HG03095 (cell line): ENCODE measurements around the gene AMMECR1.
"Not testable (repeated sequence)": the region's sequence is repeated elsewhere in the genome, so short reads cannot be mapped to it uniquely, and the experiment has no call there.

Source experiments
- ATAC-seq: cut with Tn5 transposase; IDR thresholded peaks from one replicate; pipeline ENCODE4 v1.9.1; 2021; ENCODE audit warnings: moderate library complexity; ENCODE audit not compliant: unreplicated experiment

Gene AMMECR1

DNA sequence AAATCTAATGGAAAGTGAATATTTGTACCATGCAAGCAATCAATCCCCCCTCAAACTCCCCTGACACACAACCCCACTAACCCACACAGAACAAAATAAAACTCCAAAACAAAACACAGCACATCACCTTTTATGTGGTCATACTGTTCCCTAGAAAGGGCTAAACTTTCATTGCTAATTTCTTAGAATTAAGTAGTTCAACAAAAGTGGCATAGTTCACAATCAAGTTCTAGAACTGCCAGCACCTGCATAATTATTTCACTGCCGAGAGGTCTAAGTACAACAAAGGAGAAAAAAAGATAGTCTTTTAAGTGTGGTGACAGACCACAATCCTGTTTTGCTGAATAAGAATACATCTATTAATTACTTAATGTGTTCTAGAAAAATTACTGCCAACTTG is 58.8 kb downstream of the AMMECR1 start:
- ATAC-seq, result no peak

GRCh38 chrX:110258552-110258951 is 59.3 kb downstream of the AMMECR1 start:
- ATAC-seq, result no peak

DNA sequence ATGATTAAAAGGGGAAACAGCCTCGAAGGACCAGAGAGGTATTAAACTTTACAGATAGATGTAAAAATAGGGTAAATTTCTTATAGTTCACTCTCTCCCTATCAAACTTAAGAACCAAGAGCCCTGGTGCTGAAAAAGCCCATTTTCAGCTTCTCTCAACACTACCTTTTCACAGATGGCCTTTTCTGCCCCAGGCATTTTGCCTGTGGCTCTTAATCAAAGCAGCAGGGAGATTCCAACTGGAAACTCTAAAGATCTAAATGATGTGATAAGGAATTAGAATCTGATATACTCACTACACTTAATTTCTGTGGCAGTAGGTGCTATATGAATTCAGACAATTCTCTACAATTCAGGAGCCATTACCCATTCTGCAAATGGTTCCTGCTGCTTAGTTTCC is 60.0 kb downstream of the AMMECR1 start:
- ATAC-seq, result no peak

DNA sequence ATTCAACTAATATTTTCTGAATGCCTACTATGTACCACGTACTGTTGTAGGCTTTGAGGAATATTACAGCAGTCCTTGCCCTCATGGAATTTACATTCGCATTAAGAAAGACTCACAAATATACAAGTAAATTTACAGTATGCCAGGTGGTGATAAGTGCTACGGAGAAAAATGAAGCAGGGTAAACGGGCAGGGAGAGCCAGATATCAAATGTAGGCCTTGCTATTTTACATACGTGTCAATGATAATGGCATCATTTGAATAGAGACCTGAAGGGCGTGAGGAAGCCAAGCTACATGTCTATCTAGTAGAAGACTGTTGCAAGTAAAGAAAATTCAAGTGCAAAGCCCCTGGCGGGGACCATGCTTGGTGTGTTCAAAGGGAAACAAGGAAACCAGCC is 65.2 kb downstream of the AMMECR1 start:
- no peak for ATAC-seq

DNA sequence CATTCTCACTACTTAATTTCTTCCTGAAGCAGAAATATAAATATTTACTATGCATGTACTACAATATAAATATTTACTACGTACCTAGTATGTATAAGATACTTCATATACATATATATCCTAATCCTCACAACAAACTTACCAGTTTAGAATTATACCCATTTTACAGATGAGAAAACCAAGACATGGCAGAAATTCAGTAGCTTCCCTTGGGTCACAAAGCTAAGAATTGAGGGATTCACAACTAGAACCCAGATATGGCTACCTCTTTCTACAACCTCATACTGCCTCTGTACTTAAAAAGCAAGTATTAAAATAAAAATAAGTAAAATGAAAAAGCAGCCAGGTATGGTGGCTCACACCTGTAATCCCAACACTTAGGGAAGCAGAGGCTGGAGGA is 65.9 kb downstream of the AMMECR1 start:
- ATAC-seq, result no peak

DNA sequence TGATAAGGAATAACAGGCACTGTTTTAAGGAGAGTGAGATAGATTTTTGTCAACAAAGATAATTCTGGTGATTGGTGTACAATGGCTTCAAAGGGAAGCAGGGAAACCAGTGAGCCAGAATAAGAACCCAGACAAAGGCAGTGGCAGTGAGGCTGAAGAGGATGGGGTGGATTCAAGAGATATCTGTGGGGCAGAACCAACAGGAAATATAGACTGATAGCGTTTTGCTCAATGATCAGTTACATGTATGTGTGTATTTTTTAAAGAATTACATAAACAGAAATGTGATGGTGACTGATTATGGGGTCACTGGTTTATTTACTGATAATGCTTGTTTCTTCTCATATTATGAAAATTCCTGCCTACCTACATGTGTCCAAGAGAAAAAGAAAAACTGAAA is 66.4 kb downstream of the AMMECR1 start:
- no peak for ATAC-seq

DNA sequence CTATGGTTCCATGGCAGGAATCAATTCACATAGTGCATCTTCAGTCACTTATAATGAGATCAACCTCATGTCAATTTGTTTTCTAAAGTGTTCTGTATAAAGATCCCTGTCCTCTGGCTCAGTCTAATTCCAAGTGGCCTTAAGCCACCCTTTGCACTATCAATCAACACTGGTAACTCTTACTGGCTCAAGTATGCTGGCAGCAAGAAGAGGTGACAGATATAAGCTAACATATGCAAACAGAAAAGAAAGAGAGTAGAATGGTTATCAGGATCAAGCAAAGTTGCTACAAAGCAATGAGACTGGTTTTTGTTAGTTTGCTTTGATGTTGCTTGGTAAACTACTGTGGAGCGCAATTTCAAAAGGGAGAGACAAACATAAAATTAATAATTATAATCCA is 67.0 kb downstream of the AMMECR1 start:
- no peak for ATAC-seq

DNA sequence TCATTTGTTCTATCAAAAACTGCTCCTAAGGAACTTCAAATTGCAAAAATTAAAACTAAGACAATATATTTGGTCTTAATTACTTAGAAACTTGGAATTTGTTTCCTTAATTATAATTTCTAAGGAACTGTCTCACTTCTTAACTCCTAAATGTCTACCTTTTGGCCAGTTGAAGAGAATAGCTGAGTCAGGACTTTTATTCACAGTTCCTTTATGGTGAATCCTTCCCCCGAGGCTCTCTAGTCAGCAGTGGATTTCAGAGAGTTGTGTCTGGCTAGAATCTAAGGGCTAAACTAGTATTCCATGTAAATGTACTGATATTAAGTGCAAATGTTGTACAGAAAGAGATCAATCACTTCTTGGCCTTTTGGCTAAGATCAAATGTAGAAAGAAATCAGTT is 69.3 kb downstream of the AMMECR1 start:
- no peak for ATAC-seq

- no peak for ATAC-seq
Observed at GRCh38 chrX:110245011-110245410, 72.9 kb downstream of the AMMECR1 start.

DNA sequence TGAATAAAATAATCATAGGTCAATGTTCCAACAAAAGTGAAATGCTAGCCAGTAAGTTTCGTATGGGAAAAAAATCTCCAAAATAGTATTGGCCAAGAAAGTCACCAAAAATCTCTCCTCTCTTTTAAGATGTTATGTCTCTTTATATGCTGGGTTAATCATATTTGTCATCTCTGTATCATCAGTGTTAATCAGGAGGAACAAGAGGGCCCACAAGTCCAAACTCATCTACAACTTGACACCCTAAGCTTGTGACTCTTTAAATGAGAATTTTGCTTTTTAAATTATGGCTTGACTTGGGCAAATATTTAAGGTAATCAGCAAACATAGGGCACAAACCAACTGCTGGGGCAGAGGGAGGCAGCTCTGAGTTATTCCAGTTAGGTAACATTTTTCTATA is 75.5 kb downstream of the AMMECR1 start:
- ATAC-seq, result no peak

DNA sequence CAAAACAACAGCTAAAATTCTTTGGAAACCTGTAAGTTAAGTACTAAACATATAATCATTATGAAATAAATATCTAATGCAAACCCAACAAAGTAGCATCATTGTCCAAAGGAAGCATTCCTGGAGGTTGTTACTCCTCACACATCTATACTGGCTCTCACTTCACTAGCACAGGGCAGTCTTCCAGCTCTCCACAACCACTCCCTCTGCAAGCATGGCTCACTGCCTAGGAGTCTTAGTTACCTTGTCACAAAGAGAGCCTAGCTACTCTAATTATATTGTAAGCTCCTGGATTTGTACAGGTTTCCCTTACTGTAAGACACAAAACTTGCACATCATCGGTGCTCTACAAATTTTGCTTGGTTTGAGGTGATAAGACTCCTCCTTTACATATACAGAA is 76.1 kb downstream of the AMMECR1 start:
- no peak for ATAC-seq

- ATAC-seq, result not testable (repeated sequence)
Observed at GRCh38 chrX:110238259-110238658, 79.6 kb downstream of the AMMECR1 start.

GRCh38 chrX:110231485-110231884 is 86.4 kb downstream of the AMMECR1 start:
- ATAC-seq, result not testable (repeated sequence)

GRCh38 chrX:110229497-110230111 is 88.3 kb downstream of the AMMECR1 start:
- ATAC-seq, result not testable (repeated sequence)

DNA sequence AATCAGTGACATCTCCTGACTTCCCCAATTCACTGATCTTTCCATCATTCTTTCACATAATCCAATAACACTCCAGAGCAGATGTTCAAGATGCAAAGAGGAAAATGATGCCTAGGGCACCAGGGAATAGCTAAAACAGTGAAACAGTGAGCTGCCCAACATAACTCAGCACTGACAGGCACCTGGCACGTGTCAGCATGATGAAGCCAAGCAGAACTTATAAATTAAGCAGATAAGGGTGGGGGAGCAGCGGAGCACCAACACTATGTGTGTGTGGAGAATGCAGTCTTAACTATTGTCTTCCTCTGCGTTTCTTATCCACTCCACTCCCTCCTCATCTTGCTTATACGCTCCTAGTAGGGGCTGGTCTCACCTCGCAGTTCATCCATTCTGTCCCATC is 89.4 kb downstream of the AMMECR1 start:
- ATAC-seq, result no peak

GRCh38 chrX:110226931-110227330 is 91.0 kb downstream of the AMMECR1 start:
- ATAC-seq, result no peak

- no peak for ATAC-seq
Observed at GRCh38 chrX:110224926-110225617, 92.8 kb downstream of the AMMECR1 start.

DNA sequence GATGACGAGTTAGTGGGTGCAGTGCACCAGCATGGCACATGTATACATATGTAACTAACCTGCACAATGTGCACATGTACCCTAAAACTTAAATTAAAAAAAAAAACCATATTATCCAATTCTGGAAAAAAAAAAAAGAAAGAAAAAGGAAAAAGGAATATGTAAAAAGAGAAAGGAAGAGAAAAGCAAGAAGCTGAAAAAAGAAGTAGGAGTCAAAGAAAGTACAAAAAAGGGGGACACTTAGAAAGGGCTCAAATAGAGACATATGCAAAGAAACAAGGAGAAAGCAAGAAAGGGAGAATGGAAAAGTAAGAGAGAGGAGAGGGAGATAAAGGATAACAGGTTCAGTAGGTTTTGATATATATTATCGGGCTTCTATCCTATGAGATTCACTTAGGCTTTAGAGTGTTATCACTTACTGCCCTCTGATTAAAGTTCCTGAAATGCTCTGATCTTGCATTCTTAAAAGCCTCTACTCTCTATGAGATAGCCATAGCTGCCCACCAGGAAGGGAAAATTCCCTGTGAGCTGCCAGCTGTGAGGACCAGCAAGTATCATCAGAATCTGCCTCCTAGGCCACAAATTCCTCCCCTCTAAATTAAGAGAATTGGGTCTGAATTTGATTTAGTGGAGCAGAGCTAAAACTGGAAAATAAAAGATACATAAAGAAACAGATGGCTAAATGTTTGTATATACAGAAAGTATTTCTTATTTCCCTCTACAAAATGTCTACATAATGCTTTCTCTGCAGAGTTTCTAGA is 95.2 kb downstream of the AMMECR1 start:
- no peak for ATAC-seq

DNA sequence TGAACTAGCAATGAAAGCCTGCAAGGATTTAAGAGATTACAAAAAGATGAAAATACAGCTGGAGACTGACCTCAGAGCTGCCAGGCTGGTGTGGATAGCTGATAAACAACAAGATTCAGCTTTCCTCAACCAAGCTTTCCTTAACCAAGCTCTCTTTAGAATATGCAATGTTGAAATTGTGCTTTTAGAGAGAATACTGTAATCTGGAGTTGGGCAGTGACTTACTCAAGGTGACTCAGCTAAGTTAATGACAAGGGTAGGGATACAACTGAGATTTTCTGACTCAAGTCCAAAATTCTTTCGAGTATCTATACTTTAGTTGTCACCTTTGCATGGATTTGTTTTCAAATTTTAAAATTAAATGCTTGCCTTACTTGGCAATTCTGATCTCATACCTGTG is 98.0 kb downstream of the AMMECR1 start:
- ATAC-seq, result no peak

- ATAC-seq, result no peak
Observed at GRCh38 chrX:110218591-110218990, 99.3 kb downstream of the AMMECR1 start.

DNA sequence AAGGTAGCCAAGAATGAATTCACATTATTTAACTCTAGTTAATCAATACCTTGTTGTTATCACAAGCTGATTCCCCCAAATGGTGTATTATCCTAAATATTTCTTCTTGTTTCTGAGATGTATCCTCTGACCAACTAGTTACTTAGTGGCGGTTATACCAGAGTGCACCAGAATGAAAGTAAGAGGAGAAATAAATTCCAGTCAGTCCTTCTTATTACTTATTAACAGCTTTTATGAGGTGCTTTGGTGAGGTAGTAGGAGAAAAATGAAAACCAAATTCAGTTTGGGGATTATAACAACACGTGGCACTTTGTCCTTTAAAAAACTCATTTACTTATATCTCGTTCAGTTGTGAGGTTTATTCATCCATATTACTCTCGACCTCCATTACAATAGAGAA is 101.9 kb downstream of the AMMECR1 start:
- ATAC-seq, result no peak

DNA sequence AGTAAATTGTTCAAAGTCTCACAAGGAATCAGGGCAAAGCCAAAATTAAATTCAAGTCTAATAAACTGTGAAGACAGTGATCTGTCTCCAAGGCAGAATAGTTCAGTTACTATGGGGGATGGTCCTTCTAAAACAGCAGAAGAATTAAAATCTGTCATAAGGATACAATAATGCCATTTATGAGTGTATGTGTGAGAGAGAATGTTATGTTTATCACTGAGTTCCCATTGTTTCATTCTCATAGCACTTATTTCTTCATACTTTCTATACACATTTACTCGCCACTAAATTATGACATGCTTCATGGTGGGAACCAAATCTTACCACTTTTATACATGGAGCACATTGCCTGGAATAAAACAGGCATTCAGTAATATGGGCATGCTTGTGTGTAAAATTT is 102.5 kb downstream of the AMMECR1 start:
- no peak for ATAC-seq
